Thyroid gland (tissue), 4 donors: ENCODE data around the gene HSD17B10. TPM values are rescaled to one million over a fixed set of nuclear protein-coding genes. Genes with fewer than 3 reads are reported as not detected.

ENCODE experiments used
- DNase-seq, 2 donors: peaks; one replicate each; pipeline ENCODE4 v3.0.0-alpha.2; 2019
- H3K27ac ChIP-seq, 3 donors: fragments of 200-600 bp; sonication (generic); 1 replicate in 2 of 3; 2 replicates in 1 of 3; pipeline ENCODE4 v1.5.1; 2016 to 2019; ENCODE audit warnings: mild to moderate bottlenecking in 1 of 3, moderate library complexity in 1 of 3
- H3K27me3 ChIP-seq: fragments of 200-600 bp; sonication (generic); one replicate; pipeline ENCODE4 v1.5.1; 2019
- H3K36me3 ChIP-seq, 2 donors: fragments of 200-600 bp; sonication (generic); one replicate each; pipeline ENCODE4 v1.5.1; 2016 to 2019
- H3K4me1 ChIP-seq, 2 donors: fragments of 200-600 bp; sonication (generic); one replicate each; pipeline ENCODE4 v1.5.1; 2017 to 2019
- H3K4me3 ChIP-seq, 3 donors: fragments of 200-600 bp; sonication (generic); replicated peaks in 1 of 3; 1 replicate in 2 of 3; 2 replicates in 1 of 3; pipeline ENCODE4 v1.5.1; 2016; ENCODE audit warnings: mild to moderate bottlenecking in 1 of 3
- H3K9me3 ChIP-seq: fragments of 200-600 bp; sonication (generic); one replicate; pipeline ENCODE4 v1.5.1; 2017
- POLR2A ChIP-seq, 2 donors: fragments of 450-650 bp; IDR thresholded peaks; one replicate each; pipeline ENCODE4 v1.6.1; 2017; ENCODE audit warnings: antibody characterized with exemption in 2 of 2, mild to moderate bottlenecking in 2 of 2, moderate library complexity in 1 of 2
- WGBS, 2 donors: methylation state at CpG; one replicate each; pipeline ENCODE4 v1.1.5; 2017; 5-methylcytosine and 5-hydroxymethylcytosine counted together
- intact Hi-C: fragments of 100-400 bp; cut with DNase I; formaldehyde crosslinking; loops from one replicate; pipeline ENCODE4 v1.15.1; 2023
- total RNA-seq, 4 donors: library from RNA; depleted of rRNA; stranded (reverse); fragments of >200 nt; gene quantifications; one replicate each; pipeline ENCODE4 v1.2.3, GENCODE V29; 2016
- TF ChIP-seq, protein P1 (sequence below), 6 experiments: fragments of 200-600 bp in 3 of 6; fragments of 450-650 bp in 3 of 6; sonication (generic) in 3 of 6; IDR thresholded peaks; one replicate each; pipeline ENCODE4 v1.5.1; 2016 to 2019; ENCODE audit warnings: antibody characterized with exemption in 6 of 6, mild to moderate bottlenecking in 2 of 6, inconsistent platforms in 1 of 6, moderate library complexity in 1 of 6

HSD17B10 gene
- total RNA-seq, 4 donors from 2014 or later: 88.8 to 122 (median 104) TPM

DNA sequence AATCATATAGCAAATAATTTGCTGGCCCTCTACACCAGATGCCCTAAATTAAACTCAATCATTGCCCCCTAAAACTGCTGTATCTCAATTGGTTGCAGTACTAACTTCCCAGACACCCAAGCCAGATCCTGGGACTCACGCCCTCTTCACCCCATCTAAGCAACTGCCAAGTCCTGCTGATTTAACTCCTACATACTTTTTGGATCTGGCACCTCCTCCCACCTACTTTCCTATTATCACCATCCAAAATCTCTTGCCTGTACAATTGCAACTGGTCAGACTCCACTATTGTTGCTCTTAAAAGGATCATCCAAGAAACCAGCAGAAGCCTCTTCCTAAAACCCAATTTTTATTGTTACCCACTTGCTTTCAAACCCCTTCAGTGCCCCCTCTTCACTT, 4.7 kb upstream of the HSD17B10 start:
- intact Hi-C loops: loop anchor here (5.0 kb wide), 1 partner anchor 122 kb away; no protein-coding TSS in a partner anchor
- H3K27me3 ChIP-seq: peaks cover 4% of the 10 kb centered on the region
- WGBS, 2 donors: 75 to 79% methylated on average over 1 of the region's 1 CpG

DNA sequence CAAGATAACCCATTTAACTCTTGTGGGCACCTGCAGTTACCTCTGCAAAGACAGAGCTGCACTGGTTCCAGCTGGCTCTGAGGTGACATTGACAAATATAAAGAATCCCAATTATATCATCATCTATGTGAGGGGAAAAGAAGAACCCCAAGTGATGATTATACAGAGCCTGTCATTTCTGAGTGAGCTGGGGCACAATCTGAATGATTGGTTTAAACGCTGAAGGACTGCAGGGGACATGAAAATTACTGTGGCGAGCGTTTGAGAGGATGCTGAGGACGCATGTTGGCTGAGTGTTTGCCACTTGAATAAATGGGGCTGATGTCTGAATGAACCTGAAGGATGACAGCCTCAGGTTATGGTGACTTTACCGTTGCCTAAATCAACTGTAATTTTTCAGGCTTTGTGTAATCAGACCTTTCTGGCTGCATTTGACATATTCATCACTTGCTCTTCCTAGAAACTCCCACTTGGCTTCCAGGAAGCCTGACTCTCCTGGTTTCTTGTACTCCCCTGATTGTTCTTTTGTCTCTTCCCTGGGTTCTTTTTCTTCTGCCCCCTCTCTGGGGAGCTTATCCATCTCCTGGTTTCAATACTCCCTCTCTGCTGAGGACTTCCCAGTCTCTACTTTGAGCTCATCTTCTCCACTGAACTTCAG, 4.1 kb upstream of the HSD17B10 start:
- Histone ChIP-seq H3K4me3 (no peak overlapping the region), H3K27me3 (peaks cover 4% of the 10 kb centered on the region), H3K27ac (no peak overlapping the region), H3K36me3 (no peaks in the 10 kb centered on the region), H3K9me3 (no peaks in the 10 kb centered on the region), H3K4me1 (peaks cover 0 to 4% of the 10 kb centered on the region in 2 donors)
- TF ChIP-seq, protein P1, sequence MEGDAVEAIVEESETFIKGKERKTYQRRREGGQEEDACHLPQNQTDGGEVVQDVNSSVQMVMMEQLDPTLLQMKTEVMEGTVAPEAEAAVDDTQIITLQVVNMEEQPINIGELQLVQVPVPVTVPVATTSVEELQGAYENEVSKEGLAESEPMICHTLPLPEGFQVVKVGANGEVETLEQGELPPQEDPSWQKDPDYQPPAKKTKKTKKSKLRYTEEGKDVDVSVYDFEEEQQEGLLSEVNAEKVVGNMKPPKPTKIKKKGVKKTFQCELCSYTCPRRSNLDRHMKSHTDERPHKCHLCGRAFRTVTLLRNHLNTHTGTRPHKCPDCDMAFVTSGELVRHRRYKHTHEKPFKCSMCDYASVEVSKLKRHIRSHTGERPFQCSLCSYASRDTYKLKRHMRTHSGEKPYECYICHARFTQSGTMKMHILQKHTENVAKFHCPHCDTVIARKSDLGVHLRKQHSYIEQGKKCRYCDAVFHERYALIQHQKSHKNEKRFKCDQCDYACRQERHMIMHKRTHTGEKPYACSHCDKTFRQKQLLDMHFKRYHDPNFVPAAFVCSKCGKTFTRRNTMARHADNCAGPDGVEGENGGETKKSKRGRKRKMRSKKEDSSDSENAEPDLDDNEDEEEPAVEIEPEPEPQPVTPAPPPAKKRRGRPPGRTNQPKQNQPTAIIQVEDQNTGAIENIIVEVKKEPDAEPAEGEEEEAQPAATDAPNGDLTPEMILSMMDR (IDR thresholded peaks at IDR 0.05): no peak
- TF ChIP-seq POLR2A (IDR thresholded peaks at IDR 0.05): no peak
- no peak for DNase-seq
- WGBS, 2 donors: 34 to 52% methylated on average over 5 of the region's 5 CpGs
- intact Hi-C loops: loop anchor here (5.0 kb wide), 1 partner anchor 121 kb away; no protein-coding TSS in a partner anchor

More for the DNA sequence above, 4.7 kb upstream of the HSD17B10 start:
- no peak overlapping the region for H3K27ac ChIP-seq
- no peaks in the 10 kb centered on the region for H3K36me3 ChIP-seq
- TF ChIP-seq, protein P1 (IDR thresholded peaks at IDR 0.05): no peak
- no peak for TF ChIP-seq POLR2A (IDR thresholded peaks at IDR 0.05)
- DNase-seq: no peak
- no peaks in the 10 kb centered on the region for H3K9me3 ChIP-seq
- no peak overlapping the region for H3K4me3 ChIP-seq
- peaks cover 0 to 4% of the 10 kb centered on the region in 2 donors for H3K4me1 ChIP-seq

DNA sequence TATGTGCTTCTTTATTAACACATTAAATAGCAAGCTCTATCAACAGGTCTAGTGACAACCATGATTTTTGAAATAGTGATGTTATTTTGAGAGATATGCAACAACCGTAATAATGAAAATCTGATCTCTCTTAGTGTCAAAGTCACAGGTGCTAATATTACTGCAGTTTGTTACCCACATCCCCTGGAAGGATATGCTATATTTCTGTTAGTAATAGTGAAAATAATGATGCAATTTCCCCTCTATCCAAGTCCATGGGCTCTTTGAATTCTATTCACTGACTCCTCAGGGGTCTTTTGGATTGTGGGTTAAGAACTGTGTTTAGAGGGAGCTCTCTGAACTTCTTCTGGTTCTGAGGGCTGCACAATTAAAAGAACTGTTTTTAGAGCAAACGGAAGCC, 3.0 kb upstream of the HSD17B10 start:
- H3K36me3 ChIP-seq: no peaks in the 10 kb centered on the region
- TF ChIP-seq, protein P1 (IDR thresholded peaks at IDR 0.05): no peak
- no peak for TF ChIP-seq POLR2A (IDR thresholded peaks at IDR 0.05)
- H3K27ac ChIP-seq: no peak overlapping the region
- intact Hi-C loops: loop anchor here (5.0 kb wide), 1 partner anchor 120 kb away; no protein-coding TSS in a partner anchor
- H3K9me3 ChIP-seq: no peaks in the 10 kb centered on the region
- no peak for DNase-seq
- peaks cover 0 to 4% of the 10 kb centered on the region in 2 donors for H3K4me1 ChIP-seq
- H3K27me3 ChIP-seq: peaks cover 4% of the 10 kb centered on the region
- no peak overlapping the region for H3K4me3 ChIP-seq
- WGBS, 2 donors: 73 to 83% methylated on average over 2 of the region's 2 CpGs

DNA sequence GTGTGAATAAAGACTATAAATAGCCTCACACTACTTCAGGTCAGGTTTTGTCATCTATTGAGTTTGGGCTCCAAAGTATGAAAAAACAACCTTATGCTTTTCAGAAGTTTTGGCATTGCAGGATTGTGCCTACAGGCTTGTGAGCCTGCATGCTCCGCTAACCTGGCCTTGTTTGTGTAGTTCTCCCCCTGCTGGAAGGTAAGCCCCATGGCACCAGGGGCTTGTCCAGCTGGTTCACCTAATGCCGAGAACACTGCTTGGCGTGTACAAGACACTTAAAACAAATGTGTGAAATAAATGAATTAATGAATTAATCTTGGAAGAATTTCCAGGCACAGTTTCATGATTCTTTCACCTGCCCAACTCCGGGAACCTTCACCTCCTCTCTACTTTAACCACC, 1.8 kb upstream of the HSD17B10 start:
- Histone ChIP-seq H3K4me1 (peaks cover 0 to 4% of the 10 kb centered on the region in 2 donors), H3K9me3 (no peaks in the 10 kb centered on the region), H3K4me3 (no peak overlapping the region), H3K27me3 (no peaks in the 10 kb centered on the region), H3K27ac (no peak overlapping the region), H3K36me3 (peaks cover 0 to 5% of the 10 kb centered on the region in 2 donors)
- peak; percentile 56 to 68 for DNase-seq
- no peak for TF ChIP-seq POLR2A (IDR thresholded peaks at IDR 0.05)
- TF ChIP-seq, protein P1 (IDR thresholded peaks at IDR 0.05): peak; percentile 30 to 81 (median 61)
- intact Hi-C loops: loop anchor here (5.0 kb wide), 1 partner anchor 119 kb away; no protein-coding TSS in a partner anchor
- 1 to 3% methylated on average over 4 of the region's 4 CpGs for WGBS, 2 donors

- intact Hi-C loops: no loop called here
- Histone ChIP-seq H3K9me3 (no peaks in the 10 kb centered on the region), H3K36me3 (peaks cover 0 to 8% of the 10 kb centered on the region in 2 donors), H3K4me1 (peaks cover 0 to 4% of the 10 kb centered on the region in 2 donors), H3K4me3 (no peak overlapping the region), H3K27me3 (no peaks in the 10 kb centered on the region), H3K27ac (no peak overlapping the region)
- DNase-seq: no peak
- 83 to 90% methylated on average over 1 to 2 of the region's 9 CpGs for WGBS, 2 donors
- TF ChIP-seq POLR2A (IDR thresholded peaks at IDR 0.05): no peak
- TF ChIP-seq, protein P1 (IDR thresholded peaks at IDR 0.05): no peak
Observed at GRCh38 chrX:53430231-53430630, 3.9 kb downstream of the HSD17B10 start.
